HG02870 (cell line): ENCODE data around the gene SLC22A8.
"Not testable (repeated sequence)": the region's sequence is repeated elsewhere in the genome, so short reads cannot be mapped to it uniquely, and the experiment has no call there.

Source experiments
- ATAC-seq: cut with Tn5 transposase; IDR thresholded peaks from one replicate; pipeline ENCODE4 v1.9.1; 2021; ENCODE audit warnings: mild to moderate bottlenecking, moderate library complexity; ENCODE audit not compliant: unreplicated experiment

The SLC22A8 gene, protein sequence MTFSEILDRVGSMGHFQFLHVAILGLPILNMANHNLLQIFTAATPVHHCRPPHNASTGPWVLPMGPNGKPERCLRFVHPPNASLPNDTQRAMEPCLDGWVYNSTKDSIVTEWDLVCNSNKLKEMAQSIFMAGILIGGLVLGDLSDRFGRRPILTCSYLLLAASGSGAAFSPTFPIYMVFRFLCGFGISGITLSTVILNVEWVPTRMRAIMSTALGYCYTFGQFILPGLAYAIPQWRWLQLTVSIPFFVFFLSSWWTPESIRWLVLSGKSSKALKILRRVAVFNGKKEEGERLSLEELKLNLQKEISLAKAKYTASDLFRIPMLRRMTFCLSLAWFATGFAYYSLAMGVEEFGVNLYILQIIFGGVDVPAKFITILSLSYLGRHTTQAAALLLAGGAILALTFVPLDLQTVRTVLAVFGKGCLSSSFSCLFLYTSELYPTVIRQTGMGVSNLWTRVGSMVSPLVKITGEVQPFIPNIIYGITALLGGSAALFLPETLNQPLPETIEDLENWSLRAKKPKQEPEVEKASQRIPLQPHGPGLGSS

DNA sequence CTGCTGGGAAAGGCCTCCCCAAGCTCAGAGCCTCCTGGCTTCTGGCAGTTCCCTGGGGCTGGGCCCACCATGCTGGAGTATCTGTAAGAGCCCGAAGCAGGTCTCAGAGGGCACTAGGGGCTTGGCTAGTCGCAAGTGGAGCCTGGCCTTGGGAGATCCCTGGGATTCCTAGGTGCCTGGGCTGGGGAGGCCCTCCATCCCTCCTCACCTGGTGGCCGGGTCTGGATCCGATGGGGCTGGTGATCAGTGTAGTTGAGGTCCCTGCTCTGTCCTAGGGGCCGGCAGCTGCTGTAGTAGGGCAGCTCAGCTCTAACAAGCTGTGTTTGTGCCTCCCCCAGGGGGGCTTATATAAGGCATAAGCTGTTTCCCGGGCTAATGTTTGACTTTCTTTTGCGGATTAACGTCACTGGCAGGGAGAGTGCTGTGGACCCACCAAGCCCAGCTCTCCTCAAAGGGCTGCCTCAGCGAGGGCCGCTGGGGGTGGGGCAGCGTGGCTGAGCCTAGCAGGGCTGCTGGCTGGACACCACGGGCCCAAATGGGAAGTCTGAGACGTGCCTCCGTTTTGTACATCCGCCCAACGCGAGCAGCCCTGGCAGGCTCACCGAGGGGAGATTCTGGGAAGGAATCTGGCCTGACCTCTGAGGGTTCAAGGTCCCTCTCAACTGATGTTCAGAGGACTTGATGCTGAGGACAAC, at the start of gene SLC22A8:
Gene SLC22A8 (minus strand): TSS at position 321 of the 695 bp plus-strand sequence. CDS start 883 bp downstream, outside the sequence.
- no peak for ATAC-seq

DNA sequence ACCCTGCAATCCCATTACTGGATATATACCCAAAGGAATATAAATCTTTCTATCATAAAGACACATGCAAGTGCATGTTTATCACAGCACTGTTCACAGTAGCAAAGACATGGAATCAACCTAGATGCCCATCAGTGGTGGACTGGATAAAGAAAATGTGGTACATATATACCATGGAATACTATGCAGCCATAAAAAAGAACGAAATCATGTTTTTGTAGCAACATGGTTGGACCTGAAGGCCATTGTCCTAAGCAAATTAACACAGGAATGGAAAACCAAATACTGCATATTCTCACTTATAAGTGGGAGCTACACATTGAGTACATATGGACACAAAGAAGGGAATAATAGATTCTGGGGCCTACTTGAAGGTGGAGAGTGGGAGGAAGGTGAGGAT, 30.6 kb upstream of the SLC22A8 start:
- not testable (repeated sequence) for ATAC-seq

DNA sequence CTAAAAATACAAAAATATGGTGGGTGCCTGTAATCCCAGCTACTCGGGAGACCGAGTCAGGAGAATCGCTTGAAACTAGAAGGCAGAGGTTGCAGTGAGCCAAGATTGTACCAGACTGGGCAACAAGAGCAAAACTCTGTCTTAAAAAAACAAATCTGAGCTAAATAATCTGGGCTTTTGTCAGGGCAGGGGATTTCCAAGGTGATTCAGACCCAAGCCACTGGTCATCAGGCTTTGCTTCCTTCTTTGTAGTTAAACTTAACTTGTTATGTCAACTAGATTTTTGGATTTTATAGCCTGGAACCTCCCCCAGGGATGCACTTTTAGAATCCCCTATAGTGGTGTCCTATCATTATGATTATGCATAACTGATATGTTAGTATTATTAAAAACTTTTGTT, 27.0 kb upstream of the SLC22A8 start:
- no peak for ATAC-seq

DNA sequence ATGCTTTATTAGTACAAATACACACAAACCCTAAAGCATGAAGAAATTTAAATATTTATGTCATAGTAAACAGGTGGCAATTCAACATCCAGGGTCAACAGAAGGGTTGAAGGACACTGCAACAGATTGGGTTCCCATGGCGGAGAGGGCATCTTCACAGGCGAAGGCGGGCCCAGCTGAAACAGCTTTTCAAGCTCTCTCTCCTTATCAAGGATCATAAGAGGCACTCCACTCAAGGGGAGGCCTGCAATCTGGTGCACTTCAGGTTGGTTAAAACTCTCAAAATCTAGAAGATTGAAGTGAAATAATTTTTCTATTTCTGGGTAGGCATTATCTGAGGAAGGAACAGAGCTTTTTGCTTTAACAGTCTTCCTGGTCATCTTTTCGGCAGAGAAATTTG, 16.8 kb upstream of the SLC22A8 start:
- no peak for ATAC-seq

DNA sequence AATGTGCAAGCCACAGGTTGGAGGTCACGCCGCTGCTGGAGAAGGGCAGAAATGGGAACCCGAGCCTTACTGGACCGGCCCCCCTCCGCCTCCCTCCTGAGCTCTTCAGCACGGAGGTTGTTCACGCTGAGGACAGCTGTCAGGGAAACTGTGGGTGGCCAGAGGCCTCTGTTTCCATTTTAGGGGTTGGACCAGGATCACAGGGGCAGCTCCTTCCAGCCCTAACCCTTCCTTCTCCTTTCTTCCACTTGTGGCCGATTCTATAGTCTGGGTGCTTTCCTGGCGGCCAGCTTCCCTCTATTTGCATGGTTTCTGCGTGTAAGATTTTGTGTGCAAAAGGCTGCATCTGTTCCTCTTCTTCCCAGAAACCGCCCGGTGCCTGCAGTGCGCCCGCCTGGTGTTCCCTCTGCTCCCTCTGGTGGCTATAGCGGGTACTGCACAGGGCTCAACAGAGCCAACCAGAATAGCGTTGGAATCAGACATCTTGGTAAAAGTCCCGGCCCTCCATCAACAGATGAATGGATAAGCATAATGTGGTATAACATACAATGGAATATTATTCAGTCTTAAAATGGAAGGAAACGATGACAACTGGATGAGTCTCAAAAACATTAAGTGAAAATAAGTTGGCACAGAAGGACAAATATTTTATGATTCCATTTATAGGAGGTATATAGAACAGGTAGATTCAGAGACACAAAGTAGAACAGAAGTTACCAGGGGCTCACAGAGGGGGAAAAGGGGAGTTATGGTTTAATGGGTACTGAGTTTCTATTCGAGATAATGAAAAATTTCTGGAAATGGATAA, 8.4 kb upstream of the SLC22A8 start:
- no peak for ATAC-seq

DNA sequence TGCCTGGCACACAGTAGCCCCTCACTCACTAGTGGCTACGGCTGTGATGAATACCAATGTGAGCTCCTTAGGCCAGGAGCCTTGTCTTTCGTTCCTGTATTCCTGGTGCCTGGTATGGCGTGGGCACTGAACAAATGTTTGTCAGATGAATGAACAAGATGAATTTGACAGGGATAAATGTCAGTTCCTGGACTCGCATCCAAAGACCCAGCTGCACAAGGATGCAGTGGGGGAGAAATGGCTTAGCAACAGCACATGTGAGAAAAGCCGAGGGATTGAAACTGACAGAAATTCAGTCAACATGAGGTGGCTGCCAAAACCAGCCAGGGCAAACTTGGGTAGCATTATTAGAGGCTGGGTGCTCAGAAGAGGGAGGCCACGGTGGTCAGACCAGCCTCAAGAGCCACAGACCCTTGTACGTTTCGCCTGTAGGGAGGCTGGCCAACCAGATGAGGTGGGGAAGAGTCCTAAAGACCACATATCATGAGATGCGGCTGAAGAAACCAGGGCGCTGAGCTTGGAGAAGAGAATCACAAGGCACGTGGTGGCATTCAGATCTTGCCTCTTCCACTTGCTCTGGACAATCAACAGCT, 7.7 kb upstream of the SLC22A8 start:
- ATAC-seq = no peak

DNA sequence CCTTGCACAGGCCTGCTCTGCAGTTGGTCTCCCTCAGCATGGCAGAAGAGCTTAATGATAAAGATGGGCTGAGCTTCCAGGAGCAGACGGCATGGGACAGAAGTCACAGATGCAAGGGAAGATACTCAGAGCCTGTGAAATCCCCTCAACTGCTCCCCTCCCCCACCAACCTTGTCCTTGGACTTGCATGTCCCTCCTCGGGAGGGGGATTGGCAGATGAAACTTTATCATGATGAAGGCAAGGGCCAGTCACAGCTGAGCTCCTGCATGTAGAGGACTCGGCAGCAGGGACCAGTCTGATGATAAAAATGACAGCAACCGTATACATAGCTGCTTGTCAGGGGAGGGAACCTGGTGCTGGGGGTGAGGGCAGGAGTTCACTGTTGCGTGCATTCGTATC, 6.8 kb upstream of the SLC22A8 start:
- no peak for ATAC-seq

DNA sequence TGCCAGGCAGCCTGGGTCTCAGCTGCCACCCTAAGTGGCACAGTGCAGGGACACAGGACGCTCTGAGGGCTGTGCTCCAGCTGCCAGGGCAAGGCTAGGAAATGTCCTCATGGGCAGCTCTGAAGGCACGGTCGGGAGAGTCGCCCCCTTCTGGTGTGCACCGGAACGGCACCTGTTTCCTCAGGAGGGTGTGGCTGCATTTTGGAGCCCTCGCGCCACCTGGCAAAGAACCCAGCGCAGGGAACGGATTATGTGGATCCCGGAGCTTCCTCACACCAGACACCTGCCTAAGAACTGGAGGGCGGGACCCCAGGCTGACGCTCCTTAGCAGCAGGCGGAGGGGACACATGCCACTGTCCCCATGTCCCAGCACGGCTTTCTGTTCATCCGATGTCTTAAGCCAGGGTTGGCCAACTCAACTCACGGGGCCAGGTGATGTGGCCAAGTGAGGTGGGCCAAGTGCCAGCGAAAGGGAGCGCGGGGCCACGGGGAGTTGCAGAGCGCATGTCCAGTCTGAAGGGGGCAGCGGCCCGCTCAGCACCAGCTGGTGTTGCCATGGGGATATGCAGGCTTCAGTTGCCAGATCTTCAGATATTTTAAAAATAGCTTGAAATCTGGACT, 5.1 kb upstream of the SLC22A8 start:
- no peak for ATAC-seq

DNA sequence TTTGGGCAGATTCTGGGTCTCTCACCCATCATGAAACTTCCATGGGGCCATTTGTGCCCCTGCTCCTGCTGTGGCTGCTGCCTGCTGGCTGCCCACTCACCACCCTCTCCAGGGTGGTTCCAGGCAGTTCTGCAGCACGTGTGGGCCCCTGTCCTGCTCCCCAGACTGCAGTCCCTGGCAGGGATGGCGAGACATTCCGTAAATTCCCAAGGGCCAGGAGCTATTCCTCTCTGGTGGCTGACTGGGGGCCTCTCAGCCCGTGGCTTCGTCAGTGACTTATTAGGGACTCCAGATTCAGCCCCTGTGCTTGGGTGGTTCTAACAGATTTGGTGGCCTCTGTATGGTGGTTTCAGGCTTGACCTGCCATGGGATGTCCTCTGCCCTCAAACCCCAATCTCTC, 3.9 kb upstream of the SLC22A8 start:
- no peak for ATAC-seq

DNA sequence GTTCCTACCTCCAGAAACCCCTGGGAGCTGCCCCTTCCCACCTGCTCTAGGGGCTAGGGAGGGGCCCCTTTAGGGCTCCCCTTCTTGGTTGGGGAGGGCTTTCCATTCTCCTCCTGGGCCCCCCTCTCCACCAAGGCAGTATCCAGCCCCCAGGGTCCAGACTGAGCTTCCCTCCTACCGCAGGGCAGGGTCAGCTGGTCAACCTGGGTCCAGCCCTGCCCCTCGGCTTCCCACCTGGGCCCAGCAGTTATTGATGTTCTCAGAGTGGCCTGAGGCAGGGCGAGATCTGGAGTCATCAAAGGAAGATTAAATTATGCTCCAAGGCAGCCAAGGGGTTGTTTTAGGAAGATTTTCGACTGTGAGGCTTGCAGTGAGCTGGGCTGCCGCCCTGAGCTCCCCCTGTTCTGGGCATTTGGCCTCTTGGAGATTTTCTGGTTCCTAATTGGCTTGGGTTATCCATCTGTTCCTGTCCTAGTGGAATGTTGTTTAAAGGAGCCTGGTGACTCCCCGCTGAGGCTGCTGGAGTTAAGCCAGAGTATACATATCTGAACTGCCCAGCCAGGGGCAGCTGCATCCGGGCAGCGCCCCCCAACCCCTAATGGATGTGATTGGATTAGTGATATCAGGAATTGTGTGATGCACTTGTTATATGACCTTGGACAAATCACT, 1.8 kb upstream of the SLC22A8 start:
- ATAC-seq = no peak

DNA sequence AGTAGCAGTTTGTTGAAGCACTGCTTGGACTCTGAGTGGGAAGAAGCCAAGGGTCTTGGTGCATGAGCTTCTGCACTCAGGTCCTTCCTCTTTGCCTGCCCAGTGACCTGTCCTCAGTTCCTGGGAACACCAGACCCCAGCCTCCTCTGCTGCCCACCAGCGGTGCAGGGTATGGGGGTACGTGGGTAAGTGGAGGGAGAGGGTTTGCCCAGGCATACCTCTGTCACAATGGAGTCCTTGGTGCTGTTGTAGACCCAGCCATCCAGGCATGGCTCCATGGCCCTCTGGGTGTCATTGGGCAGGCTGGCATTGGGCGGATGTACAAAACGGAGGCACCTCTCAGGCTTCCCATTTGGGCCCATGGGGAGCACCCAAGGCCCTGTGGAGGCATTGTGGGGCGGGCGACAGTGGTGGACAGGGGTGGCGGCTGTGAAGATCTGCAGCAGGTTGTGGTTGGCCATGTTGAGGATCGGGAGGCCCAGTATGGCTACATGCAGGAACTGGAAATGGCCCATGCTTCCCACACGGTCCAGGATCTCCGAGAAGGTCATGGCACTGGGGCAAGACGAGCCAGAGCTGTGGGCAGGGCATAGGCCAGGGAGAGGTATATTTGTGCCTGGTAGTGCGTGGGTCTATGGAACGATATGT, 1.1 kb downstream of the SLC22A8 start:
- no peak for ATAC-seq

DNA sequence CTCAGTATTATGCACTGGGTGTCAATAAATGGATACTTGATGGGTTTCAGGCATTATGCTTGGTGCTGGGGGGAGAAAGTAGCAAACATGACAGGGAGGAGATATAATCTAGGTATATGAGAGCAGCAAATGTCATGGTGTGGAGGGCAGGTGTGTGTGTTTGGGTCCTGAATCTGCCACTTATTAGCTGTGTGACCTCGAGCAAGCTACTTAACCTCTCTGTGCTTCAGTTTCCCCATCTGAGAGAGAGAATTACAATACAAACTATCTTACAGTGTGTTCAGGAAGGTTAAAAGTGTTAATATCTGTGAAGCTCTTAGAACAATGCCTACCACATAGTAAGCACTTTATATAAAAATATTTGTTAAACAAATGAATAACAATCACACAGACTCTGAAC, 2.8 kb downstream of the SLC22A8 start:
- ATAC-seq = no peak

DNA sequence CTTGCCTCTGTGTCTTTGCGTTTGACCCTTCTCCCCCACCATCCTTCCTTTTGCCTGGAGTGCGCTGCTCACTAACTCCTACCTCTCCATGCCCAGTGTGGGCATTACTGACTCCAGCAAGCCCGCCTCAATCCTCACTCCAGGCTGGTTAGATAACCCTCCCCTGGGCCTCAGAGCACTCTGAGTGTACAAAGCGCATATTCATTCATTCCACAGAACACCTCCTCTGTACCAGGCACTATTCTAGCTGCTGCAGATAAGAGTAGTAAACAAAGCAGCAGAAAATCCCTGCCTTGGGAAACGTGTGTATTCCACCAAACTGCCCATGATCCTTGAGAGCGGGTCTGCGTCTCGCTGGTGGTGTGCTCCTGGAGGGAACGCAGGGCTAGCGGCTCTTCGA, 3.2 kb downstream of the SLC22A8 start:
- ATAC-seq = no peak

DNA sequence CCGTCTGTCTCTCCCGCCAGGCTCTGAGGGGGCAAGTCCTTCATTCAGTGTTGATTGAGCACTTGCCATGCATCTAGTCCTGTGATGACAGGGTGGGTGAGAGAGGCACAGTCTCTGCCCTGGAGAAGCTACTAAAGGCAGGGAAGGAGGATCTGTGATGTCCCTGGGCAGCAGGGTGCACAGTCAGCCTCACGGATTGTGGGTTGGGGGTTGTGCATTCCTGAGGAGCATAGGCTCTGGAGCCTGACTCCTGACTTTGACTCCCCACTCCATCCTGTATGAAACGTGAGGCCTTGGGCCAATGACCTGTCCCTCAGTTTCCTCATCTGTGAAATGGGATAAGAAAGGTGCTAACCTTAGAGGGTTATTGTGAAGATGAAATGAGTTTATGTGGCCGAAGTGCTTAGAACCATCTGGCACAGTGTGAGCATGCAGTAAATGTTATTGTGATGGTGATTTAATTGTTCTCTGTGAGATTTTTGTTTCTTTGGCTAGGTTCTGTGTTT, 4.7 kb downstream of the SLC22A8 start:
- ATAC-seq = no peak

DNA sequence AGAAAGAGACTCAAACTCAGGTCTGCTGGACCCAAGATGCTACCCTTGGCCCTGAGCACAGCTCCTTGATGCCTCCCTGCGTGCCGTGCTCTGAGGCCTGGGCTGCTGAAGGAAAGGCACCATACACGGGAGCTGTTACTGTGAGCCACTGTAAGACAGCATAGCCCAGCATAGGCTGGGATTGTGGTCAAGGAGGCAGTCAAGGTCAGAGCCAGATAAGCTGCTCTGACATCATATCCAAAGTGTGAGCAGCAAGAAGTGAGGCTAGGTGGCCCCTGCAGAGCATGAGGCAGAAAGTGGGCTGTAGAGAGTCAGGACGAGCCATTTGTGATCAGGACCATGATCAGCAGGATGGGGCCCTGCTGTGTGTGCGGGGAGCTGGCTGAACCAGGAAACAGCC, 7.7 kb downstream of the SLC22A8 start:
- ATAC-seq = no peak

DNA sequence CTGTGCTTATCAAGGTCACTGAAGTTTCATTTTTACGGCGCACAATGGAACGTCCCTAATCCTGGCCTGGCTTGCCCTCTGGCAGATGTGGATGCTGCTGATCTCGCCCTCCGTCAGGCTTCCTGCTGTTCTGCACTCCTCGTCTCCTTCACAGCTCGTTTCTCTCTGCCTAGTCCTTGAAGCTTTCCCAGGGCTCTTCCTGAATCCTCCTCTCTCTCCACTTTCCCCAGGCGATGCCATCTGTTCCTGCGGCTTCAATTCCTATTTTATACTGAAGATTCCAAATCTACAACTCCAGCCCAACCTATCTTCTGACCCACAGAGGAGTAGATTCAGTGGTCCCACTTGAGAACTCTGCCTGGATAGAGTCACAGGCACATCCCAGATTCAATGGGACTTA, 14.2 kb downstream of the SLC22A8 start:
- no peak for ATAC-seq

DNA sequence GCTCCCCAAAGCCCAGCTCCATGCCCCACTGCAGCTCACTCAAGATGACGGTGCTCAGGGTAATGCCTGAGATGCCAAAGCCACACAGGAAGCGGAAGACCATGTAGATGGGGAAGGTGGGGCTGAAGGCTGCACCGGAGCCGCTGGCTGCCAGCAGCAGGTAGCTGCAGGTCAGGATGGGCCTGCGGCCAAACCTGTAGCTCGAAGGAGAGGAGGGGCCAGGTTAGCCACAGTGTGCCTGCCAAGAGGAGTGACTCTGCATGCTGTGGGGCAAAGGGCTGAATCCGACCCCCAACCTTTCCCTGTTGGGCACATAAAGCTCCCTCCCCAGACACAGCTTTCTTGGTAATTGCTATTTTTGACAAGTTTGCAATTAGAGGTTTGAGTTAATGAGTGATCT, 16.0 kb downstream of the SLC22A8 start:
- ATAC-seq = no peak

DNA sequence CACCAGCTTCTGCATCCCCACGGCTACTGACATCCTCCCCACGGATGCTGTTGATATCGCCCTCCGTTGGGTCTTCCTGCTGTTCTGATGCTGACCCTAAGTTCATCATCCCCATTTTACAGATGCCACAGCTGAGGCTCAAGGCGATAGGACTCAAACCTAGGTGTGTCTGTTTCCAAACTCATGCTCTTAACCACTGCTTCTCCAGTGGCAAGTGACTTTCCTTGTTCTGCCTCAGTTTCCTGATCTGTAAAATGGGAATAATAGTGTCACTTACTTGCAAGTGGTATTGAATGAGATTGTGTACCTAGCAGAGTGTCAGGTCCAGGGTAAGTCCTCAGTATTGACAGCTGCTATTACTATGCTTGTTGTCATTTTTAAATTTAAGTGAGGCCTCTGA, 16.5 kb downstream of the SLC22A8 start:
- no peak for ATAC-seq

DNA sequence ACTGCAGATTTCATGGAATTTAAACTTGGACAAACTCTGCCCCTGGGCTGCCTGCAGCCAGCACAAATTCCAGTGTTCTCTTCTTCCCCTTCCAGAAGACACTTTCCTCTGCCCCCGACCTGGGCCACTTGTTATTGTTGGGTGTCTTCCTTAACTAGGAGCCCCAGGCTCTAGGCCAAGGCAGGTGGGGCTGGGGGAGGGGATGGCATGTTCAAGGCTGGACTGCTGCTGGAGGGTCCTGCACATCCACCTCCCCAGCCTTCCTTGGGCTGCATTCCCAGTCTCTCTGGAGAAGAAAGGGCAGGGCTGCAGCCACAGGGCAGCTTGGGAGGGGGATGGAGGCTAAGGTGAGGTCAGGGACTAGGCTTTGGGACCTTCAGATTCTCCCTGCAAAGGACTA, 19.4 kb downstream of the SLC22A8 start:
- ATAC-seq = no peak
